Astrocyte (in vitro differentiated cells and primary cell): ENCODE measurements around the gene TMSB10. TPM values are rescaled to one million over a fixed set of nuclear protein-coding genes. Genes with fewer than 3 reads are reported as not detected.

Experiments used
- DNase-seq: peaks from one replicate; pipeline ENCODE4 v3.0.0-alpha.2; 2010; ENCODE audit warnings: low read depth
- FAIRE-seq: peaks from 2 replicates; lab custom pipeline; 2011; peaks lifted over from hg19 to GRCh38; lab: Jason Lieb, UNC
- H2AFZ ChIP-seq: 2 replicates; pipeline ENCODE4 v1.6.0; 2012; ENCODE audit warnings: low read depth, low read length, inconsistent platforms
- H3K27ac ChIP-seq: 2 replicates; pipeline ENCODE4 v1.5.1; 2011; ENCODE audit warnings: low read depth, low read length, inconsistent platforms
- H3K27me3 ChIP-seq: 2 replicates; pipeline ENCODE4 v1.6.0; 2011; ENCODE audit warnings: low read length, inconsistent platforms; ENCODE audit not compliant: insufficient read depth
- H3K36me3 ChIP-seq: 2 replicates; pipeline ENCODE4 v1.5.1; 2011; ENCODE audit warnings: low read length, inconsistent platforms; ENCODE audit not compliant: insufficient read depth
- H3K4me1 ChIP-seq: 2 replicates; pipeline ENCODE4 v1.5.1; 2011; ENCODE audit warnings: low read length, inconsistent platforms; ENCODE audit not compliant: insufficient read depth
- H3K4me2 ChIP-seq: 2 replicates; pipeline ENCODE4 v1.6.0; 2012; ENCODE audit warnings: low read length, inconsistent platforms
- H3K4me3 ChIP-seq: 2 replicates; pipeline ENCODE4 v1.5.1; 2011; ENCODE audit warnings: low read depth, mild to moderate bottlenecking, low read length, inconsistent platforms; ENCODE audit not compliant: insufficient read depth
- H3K79me2 ChIP-seq: 2 replicates; pipeline ENCODE4 v1.6.0; 2012; ENCODE audit warnings: mild to moderate bottlenecking, low read length, inconsistent platforms; ENCODE audit not compliant: insufficient read depth
- H3K9ac ChIP-seq: 2 replicates; pipeline ENCODE4 v1.6.0; 2012; ENCODE audit warnings: mild to moderate bottlenecking, low read length, inconsistent platforms
- H3K9me3 ChIP-seq: 2 replicates; pipeline ENCODE4 v1.5.1; 2012; ENCODE audit warnings: low read depth, mild to moderate bottlenecking, low read length, inconsistent platforms; ENCODE audit not compliant: insufficient read depth
- H4K20me1 ChIP-seq: 2 replicates; pipeline ENCODE4 v1.6.0; 2012; ENCODE audit warnings: low read length, inconsistent platforms; ENCODE audit not compliant: insufficient read depth
- H3K27ac Mint-ChIP-seq: one replicate; pipeline ENCODE4 v1.8.0; 2021; ENCODE audit warnings: mild to moderate bottlenecking, mixed read lengths; ENCODE audit not compliant: unreplicated experiment
- H3K27me3 Mint-ChIP-seq: one replicate; pipeline ENCODE4 v1.8.0; 2021; ENCODE audit warnings: low read depth, mixed read lengths; ENCODE audit not compliant: unreplicated experiment
- H3K36me3 Mint-ChIP-seq: one replicate; pipeline ENCODE4 v1.8.0; 2021; ENCODE audit warnings: low read depth, mixed read lengths; ENCODE audit not compliant: unreplicated experiment
- H3K4me1 Mint-ChIP-seq: one replicate; pipeline ENCODE4 v1.8.0; 2021; ENCODE audit warnings: low read depth, mixed read lengths; ENCODE audit not compliant: unreplicated experiment
- H3K4me3 Mint-ChIP-seq: one replicate; pipeline ENCODE4 v1.8.0; 2021; ENCODE audit warnings: mild to moderate bottlenecking, moderate library complexity, mixed read lengths; ENCODE audit not compliant: unreplicated experiment
- H3K9me3 Mint-ChIP-seq: one replicate; pipeline ENCODE4 v1.8.0; 2021; ENCODE audit warnings: mild to moderate bottlenecking, mixed read lengths; ENCODE audit not compliant: unreplicated experiment
- EZH2 ChIP-seq: IDR thresholded peaks from 2 replicates; pipeline ENCODE4 v1.6.1; 2012; ENCODE audit warnings: mild to moderate bottlenecking, low read length, inconsistent platforms; ENCODE audit not compliant: insufficient read depth
- total RNA-seq: library from RNA; stranded (reverse); gene quantifications from 2 replicates; pipeline ENCODE4 v1.2.1, GENCODE V29; 2021
- TF ChIP-seq, protein P1 (sequence below): IDR thresholded peaks from 2 replicates; pipeline ENCODE4 v1.5.1; 2011; ENCODE audit warnings: low read depth, mild to moderate bottlenecking, inconsistent platforms, low read length, moderate library complexity; ENCODE audit not compliant: insufficient read depth

Gene TMSB10
- total RNA-seq, 1 donor from 2014 or later = 3,439 TPM

DNA sequence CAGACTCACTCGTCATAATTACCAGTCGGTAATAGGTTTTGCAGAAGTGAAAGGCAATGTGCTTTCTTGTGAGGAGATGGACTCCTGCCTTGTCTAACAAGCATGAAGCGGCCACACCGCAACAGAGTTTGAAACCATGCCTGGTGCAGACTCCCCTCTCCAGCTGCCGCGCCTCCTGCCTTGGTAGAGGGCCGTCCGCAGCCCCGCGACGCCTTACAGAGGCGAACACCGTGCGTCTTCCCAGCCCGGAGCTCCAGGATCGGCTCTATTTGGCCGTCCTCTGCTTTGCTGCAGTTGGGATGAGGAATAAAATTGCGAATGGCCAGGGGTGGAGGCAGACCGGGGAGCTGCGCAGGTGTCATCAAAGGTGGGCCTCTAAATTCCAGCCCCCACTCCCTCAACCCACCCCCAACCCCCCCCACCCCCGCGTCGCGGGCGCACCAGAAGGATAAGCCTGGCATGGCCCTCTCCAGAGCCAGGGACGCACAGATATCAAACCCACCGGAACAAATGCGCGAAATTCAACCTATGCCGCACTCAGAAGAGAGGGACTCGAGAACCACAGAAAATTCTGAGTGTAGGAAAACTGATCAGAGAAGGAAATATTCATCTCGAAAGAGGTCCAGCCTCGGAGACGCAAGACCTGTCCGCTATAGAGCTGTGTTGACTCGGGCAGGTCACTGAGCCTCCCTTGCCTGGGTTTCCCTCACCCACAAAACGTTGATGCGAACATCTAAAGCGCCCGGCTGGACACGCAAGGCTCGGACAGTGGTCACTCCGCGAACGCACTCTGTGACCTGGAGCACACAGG, 25.7 kb upstream of the TMSB10 start:
- DNase-seq (no peak), FAIRE-seq (no peak)
- Histone ChIP-seq H3K4me1 (peaks cover 21% of the 10 kb centered on the region), H4K20me1 (no peaks in the 10 kb centered on the region), H3K79me2 (no peaks in the 10 kb centered on the region), H2AFZ (no peak overlapping the region), H3K36me3 (no peaks in the 10 kb centered on the region), H3K9ac (no peak overlapping the region), H3K4me3 (peak overlapping the region; percentile 24), H3K9me3 (no peaks in the 10 kb centered on the region), H3K27me3 (peaks cover 30% of the 10 kb centered on the region), H3K27ac (no peak overlapping the region), H3K4me2 (peak overlapping the region; percentile 94)
- Mint-ChIP-seq H3K27me3 (peaks cover 68% of the 10 kb centered on the region), H3K9me3 (peaks cover 2% of the 10 kb centered on the region), H3K4me3 (peak overlapping the region; percentile 83), H3K36me3 (no peaks in the 10 kb centered on the region), H3K4me1 (peaks cover 16% of the 10 kb centered on the region), H3K27ac (peak overlapping the region; percentile 67)
- TF ChIP-seq EZH2 = no peak
- TF ChIP-seq, protein P1, sequence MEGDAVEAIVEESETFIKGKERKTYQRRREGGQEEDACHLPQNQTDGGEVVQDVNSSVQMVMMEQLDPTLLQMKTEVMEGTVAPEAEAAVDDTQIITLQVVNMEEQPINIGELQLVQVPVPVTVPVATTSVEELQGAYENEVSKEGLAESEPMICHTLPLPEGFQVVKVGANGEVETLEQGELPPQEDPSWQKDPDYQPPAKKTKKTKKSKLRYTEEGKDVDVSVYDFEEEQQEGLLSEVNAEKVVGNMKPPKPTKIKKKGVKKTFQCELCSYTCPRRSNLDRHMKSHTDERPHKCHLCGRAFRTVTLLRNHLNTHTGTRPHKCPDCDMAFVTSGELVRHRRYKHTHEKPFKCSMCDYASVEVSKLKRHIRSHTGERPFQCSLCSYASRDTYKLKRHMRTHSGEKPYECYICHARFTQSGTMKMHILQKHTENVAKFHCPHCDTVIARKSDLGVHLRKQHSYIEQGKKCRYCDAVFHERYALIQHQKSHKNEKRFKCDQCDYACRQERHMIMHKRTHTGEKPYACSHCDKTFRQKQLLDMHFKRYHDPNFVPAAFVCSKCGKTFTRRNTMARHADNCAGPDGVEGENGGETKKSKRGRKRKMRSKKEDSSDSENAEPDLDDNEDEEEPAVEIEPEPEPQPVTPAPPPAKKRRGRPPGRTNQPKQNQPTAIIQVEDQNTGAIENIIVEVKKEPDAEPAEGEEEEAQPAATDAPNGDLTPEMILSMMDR = no peak

DNA sequence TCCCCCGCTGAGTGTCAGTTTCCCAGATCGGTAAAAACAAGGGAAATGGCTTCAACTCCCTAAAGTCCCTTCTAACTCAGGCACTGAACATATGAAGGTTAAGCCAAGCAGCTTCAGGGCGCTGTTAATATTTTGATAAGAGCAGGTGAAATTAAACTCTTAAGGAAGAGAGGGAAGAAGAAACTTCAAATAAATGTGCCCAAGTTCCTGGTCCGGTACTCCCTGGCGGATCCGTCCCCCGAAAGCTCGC, 25.1 kb upstream of the TMSB10 start:
- peak overlapping the region; percentile 83 for H3K4me3 Mint-ChIP-seq
- TF ChIP-seq, protein P1 = no peak
- TF ChIP-seq EZH2 = no peak
- Histone ChIP-seq H4K20me1 (no peaks in the 10 kb centered on the region), H3K4me3 (peak overlapping the region; percentile 61), H3K36me3 (no peaks in the 10 kb centered on the region), H3K27ac (no peak overlapping the region), H3K4me2 (peak overlapping the region; percentile 94), H2AFZ (peak overlapping the region; percentile 77), H3K27me3 (peaks cover 30% of the 10 kb centered on the region), H3K9me3 (no peaks in the 10 kb centered on the region), H3K79me2 (no peaks in the 10 kb centered on the region), H3K4me1 (peaks cover 21% of the 10 kb centered on the region), H3K9ac (peak overlapping the region; percentile 53)
- peaks cover 69% of the 10 kb centered on the region for H3K27me3 Mint-ChIP-seq
- H3K4me1 Mint-ChIP-seq = peaks cover 16% of the 10 kb centered on the region
- FAIRE-seq (no peak), DNase-seq (no peak)
- no peaks in the 10 kb centered on the region for H3K9me3 Mint-ChIP-seq
- no peaks in the 10 kb centered on the region for H3K36me3 Mint-ChIP-seq
- H3K27ac Mint-ChIP-seq = peak overlapping the region; percentile 67
